Bronchial epithelial cell (primary cell): ENCODE results near the gene MYBPC1. TPM values are rescaled to one million over a fixed set of nuclear protein-coding genes. Genes with fewer than 3 reads are reported as not detected.
"Not testable (repeated sequence)": the region's sequence is repeated elsewhere in the genome, so short reads cannot be mapped to it uniquely, and the experiment has no call there.

Source experiments
- DNase-seq: peaks from one replicate; pipeline ENCODE4 v3.0.0-alpha.2; 2010; ENCODE audit warnings: low read depth
- FAIRE-seq: peaks from 2 replicates; lab custom pipeline; 2011; peaks lifted over from hg19 to GRCh38; lab: Jason Lieb, UNC
- H3K27me3 ChIP-seq: 2 replicates; pipeline ENCODE4 v1.5.1; 2011; ENCODE audit warnings: low read length; ENCODE audit not compliant: control insufficient read depth, insufficient read depth
- H3K36me3 ChIP-seq: 2 replicates; pipeline ENCODE4 v1.5.1; 2011; ENCODE audit warnings: low read length; ENCODE audit not compliant: control insufficient read depth, insufficient read depth
- H3K4me3 ChIP-seq: 2 replicates; pipeline ENCODE4 v1.5.1; 2011; ENCODE audit warnings: mild to moderate bottlenecking, low read depth, low read length, control low read depth
- total RNA-seq: library from RNA; depleted of rRNA; stranded (reverse); fragments of >200 nt; gene quantifications from 2 replicates; pipeline ENCODE4 v1.2.1, GENCODE V29; 2014
- TF ChIP-seq, protein P1 (sequence below): IDR thresholded peaks from 2 replicates; pipeline ENCODE4 v1.5.1; 2011; ENCODE audit warnings: mild to moderate bottlenecking, moderate library complexity, low read length, control low read depth, inconsistent platforms; ENCODE audit not compliant: insufficient read depth, severe bottlenecking

Gene MYBPC1
- total RNA-seq, 1 donor from 2014 or later, result not detected

DNA sequence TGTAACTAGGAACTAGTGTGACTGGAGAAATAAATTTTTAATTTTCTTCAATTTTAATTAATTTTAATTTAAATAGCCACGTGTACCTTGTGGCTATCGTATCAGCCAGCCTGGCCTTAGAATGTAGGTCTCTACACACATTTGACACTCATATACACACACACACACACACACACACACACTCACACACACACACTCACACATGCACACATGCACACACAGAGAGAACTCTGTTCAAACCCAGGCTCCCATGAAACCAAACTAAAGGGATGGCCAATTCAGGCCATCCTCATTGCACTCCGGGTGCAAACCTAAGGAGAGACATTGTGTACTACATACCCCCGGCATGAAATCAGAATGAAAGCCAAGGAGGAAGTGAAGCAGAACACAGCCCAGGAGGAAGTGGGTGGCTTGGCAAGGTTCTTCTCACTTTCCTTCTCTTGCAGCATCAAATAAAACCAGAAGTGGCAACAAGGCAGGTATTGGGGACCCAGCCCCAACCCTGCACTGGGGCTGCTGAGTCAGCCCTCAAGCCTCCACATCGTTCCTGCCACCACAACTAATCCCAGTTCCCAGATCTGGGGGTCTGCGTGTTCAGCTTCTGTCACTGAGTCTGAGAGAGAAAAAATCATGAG, 76.5 kb downstream of the MYBPC1 start:
- no peaks in the 10 kb centered on the region for H3K27me3 ChIP-seq
- no peak overlapping the region for H3K4me3 ChIP-seq
- H3K36me3 ChIP-seq, result no peaks in the 10 kb centered on the region
- FAIRE-seq, result no peak
- TF ChIP-seq, protein P1, sequence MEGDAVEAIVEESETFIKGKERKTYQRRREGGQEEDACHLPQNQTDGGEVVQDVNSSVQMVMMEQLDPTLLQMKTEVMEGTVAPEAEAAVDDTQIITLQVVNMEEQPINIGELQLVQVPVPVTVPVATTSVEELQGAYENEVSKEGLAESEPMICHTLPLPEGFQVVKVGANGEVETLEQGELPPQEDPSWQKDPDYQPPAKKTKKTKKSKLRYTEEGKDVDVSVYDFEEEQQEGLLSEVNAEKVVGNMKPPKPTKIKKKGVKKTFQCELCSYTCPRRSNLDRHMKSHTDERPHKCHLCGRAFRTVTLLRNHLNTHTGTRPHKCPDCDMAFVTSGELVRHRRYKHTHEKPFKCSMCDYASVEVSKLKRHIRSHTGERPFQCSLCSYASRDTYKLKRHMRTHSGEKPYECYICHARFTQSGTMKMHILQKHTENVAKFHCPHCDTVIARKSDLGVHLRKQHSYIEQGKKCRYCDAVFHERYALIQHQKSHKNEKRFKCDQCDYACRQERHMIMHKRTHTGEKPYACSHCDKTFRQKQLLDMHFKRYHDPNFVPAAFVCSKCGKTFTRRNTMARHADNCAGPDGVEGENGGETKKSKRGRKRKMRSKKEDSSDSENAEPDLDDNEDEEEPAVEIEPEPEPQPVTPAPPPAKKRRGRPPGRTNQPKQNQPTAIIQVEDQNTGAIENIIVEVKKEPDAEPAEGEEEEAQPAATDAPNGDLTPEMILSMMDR, result no peak
- no peak for DNase-seq

- Histone ChIP-seq H3K36me3 (no peaks in the 10 kb centered on the region), H3K4me3 (no peak overlapping the region), H3K27me3 (no peaks in the 10 kb centered on the region)
- no peak for FAIRE-seq
- DNase-seq, result no peak
- TF ChIP-seq, protein P1, result no peak
Observed at GRCh38 chr12:101671833-101672232, 77.1 kb downstream of the MYBPC1 start.

DNA sequence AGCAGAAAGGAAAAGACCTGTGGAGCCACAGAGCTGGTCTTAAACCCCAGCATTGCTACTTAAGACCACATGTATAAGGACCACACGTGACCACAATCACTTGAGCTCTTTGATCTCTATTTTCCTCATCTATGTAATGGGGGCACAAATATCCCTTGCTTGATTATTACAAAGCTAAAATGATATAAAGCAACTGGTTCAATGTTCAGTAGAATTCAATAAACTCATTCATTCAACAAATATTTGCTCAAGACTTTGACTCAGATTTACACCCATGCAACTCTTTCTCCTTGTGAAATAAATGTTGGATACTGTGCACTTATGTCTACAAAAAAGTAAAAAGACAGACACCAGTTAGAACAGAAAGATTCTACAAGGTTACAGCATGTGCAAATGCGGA, 80.8 kb downstream of the MYBPC1 start:
- Histone ChIP-seq H3K27me3 (no peaks in the 10 kb centered on the region), H3K36me3 (no peaks in the 10 kb centered on the region), H3K4me3 (no peak overlapping the region)
- FAIRE-seq (no peak), DNase-seq (no peak)
- TF ChIP-seq, protein P1, result no peak

DNA sequence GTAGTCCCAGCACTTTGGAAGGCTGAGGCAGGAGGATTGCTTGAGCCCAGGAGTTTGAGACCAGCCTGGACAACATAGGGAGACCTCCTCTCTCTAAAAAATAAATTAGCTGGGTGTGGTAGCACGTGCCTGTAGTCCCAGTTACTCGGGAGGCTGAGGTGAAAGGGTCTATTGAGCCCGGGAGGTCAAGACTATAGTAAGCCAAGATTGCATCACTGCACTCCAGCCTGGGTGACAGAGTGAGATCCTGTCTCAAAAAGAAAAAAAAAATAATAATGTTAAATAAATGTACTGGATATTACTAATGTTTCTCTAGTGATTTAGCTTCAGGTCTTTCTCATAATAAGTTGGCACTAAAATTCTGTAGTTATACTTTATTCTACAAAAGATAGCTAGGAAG, 81.7 kb downstream of the MYBPC1 start:
- not testable (repeated sequence) for DNase-seq, FAIRE-seq, H3K4me3 ChIP-seq, H3K27me3 ChIP-seq, H3K36me3 ChIP-seq

DNA sequence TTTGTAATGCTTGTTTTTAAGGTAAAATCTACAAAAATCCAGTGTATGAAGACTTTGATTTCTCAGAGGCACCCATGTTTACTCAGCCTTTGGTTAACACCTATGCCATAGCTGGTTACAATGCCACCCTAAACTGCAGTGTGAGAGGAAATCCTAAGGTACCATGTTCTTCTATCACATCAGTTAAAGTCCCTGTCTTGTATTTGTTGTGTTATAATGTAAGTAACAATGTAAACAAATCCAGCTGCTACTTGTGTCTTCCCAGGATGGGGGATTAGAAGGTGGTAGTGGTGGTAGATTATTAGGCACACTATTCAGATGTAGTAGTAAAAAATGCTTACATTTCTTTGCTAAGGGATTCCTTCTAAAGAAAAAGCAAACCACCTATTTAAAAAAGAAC, 83.3 kb downstream of the MYBPC1 start:
- H3K4me3 ChIP-seq, result no peak overlapping the region
- no peaks in the 10 kb centered on the region for H3K27me3 ChIP-seq
- no peak for DNase-seq
- TF ChIP-seq, protein P1, result no peak
- no peaks in the 10 kb centered on the region for H3K36me3 ChIP-seq
- FAIRE-seq, result no peak

- Histone ChIP-seq H3K36me3 (no peaks in the 10 kb centered on the region), H3K27me3 (no peaks in the 10 kb centered on the region), H3K4me3 (no peak overlapping the region)
- no peak for DNase-seq
- no peak for FAIRE-seq
- TF ChIP-seq, protein P1, result no peak
Observed at GRCh38 chr12:101680240-101680639, 85.5 kb downstream of the MYBPC1 start.
